Kidney tubule cell (primary cell): ENCODE data around the gene PIM3.

Experiments
- DNase-seq: peaks from one replicate; pipeline ENCODE4 v3.0.0-alpha.2; 2018; ENCODE audit warnings: low spot score

PIM3 gene

DNA sequence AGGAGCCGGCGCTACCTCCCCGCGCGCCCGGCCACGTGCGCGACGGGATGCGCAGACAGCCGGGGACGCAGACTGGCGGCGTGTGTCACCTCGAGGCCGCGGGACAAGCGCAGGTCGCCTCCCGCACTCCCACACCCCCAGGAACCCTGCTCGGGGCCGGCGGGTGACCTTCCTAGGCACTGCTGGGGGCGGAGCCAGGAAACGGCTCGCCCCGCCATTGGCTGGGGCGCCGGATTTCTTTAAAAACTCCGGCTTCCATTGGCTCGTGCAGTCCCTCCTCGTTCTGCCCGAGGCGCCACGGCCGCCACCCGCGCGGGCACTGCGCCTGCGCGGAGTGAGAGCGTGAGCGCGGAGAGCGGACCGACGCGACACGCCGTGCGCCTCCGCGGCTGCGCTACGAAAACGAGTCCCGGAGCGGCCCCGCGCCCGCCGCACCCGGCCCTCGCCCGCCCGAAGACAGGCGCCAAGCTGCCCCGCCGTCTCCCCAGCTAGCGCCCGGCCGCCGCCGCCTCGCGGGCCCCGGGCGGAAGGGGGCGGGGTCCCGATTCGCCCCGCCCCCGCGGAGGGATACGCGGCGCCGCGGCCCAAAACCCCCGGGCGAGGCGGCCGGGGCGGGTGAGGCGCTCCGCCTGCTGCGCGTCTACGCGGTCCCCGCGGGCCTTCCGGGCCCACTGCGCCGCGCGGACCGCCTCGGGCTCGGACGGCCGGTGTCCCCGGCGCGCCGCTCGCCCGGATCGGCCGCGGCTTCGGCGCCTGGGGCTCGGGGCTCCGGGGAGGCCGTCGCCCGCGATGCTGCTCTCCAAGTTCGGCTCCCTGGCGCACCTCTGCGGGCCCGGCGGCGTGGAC lies at the start of gene PIM3:
TSS of gene PIM3 (plus strand) at position 614 of the 846 bp plus-strand sequence. CDS start at position 790, 176 bp downstream.
- peak; percentile 98 for DNase-seq

DNA sequence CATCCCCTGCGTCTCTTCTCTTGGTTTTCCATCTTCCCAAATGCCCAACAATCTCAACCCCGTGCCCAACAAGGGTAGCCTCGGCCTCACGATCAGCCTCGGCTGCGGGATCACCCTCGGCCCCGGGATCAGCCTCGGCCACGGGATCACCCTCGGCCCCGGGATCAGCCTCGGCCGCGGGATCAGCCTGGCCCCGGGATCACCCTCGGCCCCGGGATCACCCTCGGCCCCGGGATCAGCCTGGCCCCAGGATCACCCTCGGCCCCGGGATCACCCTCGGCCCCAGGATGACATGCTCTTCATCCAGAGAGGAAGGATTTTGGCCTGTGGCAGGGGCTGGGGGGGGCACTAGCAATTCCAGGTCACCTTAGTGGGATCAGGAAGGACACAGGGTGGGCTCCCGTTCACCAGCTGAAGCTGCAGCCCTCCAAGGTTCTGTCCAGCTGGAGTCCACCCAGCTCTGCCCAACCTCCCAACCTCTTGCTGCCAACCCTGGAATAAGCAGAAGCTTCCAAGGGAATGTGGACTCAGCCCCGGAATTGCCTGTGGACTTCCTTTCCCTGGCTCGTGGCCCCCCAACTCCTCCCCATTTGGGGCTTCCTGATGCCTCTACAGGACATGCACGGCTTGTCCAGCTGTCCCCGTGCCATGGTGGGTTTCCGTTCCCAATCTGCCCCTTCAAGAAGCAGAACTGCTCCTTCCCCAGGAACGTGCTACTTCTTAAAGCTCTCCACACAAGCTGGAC lies 48.5 kb upstream of the PIM3 start:
- no peak for DNase-seq

DNA sequence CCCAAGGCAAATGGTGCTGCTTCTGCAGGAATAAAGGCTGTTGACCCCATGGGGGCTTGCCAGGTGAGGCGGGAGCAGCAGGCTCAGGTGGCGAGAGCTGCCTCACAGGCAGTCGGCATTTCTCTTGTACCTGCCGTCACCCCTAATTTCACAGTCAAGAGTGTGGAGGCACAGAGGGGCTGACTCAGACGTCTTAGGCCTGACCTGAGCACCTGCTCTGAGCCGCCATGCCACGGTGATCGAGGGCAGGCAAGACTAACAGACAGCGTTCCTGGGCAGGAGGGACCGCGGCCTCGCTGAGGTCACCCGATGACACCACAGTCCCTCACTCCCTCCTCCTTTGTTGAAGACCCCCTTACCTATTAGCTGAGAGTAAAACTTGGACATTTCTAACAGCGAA lies 47.5 kb upstream of the PIM3 start:
- DNase-seq, result no peak

DNA sequence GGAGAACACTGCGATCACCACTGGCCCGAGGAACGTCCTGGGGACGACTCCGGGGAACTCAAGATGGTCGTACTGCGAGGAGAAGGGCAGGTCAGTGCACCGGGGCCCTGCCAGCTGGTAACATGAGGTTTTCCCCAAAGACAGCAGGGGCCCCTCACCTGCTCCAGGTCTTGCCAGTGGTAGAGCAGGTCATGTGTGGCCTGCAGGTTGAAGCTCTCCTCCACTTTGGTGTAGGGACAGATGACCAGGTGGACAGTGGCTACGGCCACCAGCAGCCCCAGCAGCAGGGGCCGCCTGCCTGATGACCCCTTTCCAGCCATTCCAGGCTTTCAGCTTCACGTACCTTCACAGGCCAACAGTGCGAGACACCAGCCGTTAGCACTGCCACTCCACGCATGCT lies 47.1 kb upstream of the PIM3 start:
- DNase-seq, result no peak

DNA sequence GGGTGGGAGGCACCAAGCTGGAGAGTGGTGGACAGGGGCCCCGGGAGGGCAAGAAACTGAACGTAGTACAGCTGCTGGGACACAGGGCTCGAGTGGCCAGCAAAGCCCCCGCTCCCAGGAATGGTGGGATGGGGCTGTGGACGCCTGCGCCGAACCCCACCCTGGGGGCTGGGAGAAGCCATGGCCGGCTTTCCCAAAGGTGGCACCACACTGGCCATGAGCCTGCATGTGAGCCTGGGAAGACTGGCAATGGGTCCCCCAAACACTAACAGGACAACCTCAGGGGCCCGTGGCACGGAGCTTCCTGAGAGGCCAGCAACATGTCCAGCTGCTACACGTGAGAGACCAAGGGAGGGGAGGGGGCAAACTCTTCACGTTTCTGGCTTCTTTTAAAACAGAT lies 46.3 kb upstream of the PIM3 start:
- no peak for DNase-seq

DNA sequence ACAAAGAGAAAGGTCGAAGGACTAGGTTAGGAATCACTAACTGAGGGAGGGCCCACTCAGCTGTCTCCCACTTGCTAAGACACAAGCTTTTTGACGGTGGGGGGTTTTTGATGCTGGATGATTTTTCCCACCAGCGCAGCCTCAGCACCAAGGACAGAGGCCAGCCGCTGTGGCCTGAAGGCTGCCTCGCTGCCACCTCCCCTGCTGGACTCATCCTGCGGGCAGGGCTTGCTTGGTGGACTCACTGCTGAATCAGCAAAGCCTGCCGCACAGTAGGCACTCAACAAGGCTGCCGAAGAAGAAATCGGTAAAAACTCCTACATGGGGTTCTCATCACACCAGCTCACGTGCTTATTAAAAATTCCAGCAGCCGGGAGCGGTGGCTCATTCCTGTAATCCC lies 45.0 kb upstream of the PIM3 start:
- no peak for DNase-seq

DNA sequence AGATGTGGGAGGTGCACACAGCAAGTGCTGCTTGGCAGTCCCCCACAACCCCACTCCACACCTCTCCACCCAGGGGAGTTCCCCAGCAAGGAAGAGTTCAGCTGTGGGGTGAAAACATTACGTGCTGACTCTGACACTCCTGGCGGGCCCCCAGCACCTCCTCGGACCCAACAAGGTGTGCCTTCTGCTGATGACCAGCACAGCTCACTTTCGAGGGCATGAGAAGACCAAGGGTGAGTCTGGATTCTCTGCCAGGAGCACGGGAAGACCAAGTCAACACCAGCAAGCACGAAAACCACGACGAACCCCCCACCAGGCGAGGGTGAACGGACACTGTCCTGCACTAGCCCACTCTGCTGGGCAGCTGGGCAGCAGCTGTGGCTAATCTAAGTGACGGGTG lies 43.7 kb upstream of the PIM3 start:
- DNase-seq, result no peak

DNA sequence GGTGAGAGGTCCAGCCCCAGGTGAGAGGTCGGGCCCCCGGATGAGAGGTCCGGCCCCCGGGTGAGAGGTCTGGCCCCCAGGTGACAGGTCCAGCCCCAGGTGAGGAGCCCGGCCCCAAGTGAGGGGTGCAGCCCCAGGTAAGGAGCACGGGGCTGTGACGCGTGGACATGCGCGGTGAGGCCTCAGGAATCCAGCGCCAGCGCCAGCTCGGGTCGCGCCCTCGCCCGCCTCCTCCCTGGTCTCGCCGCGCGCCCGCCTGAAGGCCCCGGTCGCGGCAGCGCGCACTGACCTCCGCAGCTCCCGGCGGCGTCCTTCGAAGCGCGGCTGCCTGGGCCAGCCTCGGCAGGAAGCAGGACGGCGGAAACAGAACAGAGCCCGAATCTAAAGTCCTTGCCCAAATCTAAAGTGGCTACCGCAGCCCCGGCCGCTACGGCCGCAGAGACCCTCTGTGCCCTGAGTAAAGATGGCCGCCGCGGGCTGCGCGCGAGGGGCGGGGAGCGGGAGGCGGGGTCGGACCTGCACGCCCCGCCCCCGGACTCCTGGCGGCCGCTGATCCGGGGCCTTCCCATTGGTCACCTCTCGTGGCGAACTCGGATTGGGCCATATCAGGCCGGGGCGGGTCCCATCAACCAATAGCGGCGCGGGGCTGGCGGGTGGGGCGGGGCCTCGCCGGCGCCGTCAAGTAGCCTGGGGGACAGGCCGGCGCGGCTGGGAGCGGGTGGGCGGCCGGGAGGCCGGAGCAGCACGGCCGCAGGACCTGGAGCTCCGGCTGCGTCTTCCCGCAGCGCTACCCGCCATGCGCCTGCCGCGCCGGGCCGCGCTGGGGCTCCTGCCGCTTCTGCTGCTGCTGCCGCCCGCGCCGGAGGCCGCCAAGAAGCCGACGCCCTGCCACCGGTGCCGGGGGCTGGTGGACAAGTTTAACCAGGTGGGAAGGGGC lies 42.3 kb upstream of the PIM3 start, which contains the start of the genes ALG12 and CRELD2:
TSS of gene ALG12 (minus strand) at position 465 of the 937 bp plus-strand sequence. CDS start 4,673 bp downstream, outside the sequence.
TSS of gene CRELD2 (plus strand) at position 661 of the 937 bp plus-strand sequence. CDS start at position 797, 136 bp downstream.
- DNase-seq, result peak; percentile 97

DNA sequence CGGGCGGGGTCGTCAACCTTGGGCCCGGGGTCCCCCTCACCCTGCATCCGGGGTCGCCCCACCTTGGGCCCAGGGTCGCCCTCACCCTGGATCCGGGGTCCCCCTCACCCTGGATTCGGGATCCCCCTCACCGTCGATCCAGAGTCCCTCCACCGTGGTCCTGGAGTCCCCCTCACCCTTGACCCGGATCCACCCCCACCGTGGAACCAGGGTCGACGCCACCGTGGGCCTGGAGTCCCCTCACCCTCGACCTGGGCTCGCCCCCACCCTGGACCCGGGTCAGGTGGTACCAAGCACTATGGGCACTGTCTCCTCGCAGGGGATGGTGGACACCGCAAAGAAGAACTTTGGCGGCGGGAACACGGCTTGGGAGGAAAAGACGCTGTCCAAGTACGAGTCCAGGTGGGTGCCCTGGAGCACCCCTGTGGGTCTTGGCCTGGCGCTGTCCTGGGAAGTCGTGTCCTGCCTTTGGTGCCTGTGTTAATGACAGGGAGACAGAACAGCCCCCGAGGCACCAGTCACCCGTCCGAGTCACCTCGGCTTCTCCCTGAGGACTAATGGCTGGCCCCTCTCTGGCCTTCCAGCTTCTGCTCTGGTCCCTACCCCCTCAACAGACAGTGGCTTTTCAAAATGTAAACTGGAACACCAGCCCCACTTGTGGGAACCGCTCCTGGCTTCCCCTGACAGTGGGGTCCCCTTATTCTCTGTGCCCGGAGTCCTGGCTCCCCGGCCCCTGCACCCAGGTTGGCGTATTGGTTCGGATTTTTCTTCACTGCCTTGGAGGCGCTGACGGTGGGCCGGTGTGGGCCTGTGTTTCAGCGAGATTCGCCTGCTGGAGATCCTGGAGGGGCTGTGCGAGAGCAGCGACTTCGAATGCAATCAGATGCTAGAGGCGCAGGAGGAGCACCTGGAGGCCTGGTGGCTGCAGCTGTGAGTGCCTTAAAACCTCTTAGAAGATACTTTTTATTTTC lies 41.4 kb upstream of the PIM3 start:
- DNase-seq, result no peak

DNA sequence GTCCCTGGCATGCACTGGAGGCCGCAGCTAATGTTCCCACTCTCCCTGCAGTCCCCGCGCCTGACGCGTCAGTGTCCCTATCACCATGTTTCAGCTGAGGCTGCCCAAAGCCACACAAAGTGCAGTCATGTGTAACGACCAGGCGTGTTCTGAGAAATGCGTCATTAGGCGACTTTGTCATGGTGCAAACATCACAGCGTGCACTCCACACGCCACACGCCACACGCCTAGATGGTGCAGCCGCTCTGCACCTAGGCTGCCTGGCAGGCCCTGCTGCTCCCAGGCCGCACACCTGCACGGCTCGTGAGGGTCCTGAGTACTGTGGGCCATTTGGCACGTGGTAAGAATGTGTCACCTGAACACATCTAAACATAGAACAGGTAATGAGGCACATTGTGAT lies 39.7 kb upstream of the PIM3 start:
- DNase-seq, result no peak

DNA sequence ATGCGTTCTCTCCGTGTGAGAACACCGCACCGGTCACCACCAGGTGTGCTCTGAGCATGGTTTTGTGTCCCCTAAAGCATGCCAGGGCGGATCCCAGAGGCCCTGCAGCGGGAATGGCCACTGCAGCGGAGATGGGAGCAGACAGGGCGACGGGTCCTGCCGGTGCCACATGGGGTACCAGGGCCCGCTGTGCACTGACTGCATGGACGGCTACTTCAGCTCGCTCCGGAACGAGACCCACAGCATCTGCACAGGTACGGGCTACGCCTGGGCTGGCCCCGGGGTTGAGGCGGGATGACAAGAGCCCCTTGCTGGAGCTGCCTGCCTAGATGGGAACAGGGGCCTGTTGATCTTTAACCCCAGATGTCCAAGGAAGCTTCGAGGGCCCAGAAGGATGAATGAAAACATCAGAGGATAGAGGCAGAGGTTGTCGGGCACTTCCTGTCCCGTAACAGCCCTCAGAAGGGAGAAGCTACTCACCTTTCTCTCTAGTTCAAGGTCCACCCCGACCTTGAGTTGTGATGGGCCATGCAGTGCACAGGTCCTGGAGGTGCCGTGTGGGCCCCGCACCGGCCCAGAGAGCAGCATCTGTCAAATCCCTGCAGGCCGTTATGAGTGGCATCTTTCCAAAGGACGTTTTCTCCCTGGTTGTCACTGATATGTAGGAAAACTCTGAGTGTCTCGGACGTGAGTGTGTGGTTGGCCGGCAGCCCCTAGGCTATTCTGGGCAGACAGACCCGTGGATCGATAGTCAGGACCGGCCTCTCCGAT lies 38.9 kb upstream of the PIM3 start:
- DNase-seq, result no peak

DNA sequence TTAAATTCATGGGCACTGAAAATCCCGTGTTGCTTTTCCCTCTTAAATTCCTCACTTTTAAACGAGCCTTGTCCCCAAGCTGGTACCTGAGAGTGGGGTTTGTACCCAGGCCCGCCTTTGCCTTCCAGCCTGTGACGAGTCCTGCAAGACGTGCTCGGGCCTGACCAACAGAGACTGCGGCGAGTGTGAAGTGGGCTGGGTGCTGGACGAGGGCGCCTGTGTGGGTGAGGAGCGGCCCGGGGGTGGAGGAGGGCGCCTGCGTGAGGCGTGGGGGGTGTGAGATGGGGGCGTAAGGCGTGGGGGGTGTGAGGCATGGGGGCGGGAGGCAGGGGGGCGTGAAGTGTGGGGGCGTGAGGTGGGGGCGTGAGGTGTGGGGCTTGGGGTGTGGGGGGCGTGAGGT lies 38.1 kb upstream of the PIM3 start:
- no peak for DNase-seq

DNA sequence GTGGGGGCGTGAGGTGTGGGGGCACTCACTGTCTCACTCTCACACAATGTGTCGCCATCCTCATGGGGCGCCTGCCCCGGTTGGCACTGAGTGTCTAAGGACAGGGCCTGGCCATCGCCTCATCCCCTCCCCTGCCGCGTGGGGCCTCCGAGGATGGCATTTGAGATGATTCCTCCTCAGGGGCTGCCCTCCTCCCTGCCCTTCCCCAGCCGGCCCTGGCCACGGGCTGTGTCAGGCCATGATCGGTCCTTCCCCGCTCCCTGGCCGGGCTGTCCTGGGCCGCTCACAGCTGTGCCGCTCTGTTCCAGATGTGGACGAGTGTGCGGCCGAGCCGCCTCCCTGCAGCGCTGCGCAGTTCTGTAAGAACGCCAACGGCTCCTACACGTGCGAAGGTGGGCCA lies 37.6 kb upstream of the PIM3 start:
- no peak for DNase-seq

DNA sequence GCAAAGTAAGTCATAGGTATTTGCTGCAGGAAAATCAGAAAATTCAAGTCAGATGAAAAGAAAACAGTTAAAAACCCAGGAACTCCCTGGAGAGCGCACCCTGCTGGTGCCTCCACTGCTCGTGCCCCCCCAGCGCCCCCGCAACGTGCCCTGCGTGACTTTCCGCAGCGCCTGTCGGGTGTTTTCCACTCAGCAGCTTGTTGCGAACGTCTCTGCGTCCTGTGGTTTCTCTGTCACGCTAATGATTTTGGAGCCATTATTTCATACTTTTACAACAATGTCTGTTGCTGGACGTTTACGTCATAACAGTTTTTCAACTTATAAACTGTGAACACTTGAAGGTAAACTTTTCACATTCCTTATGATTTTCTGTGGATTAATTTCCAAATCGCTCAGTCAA lies 37.1 kb upstream of the PIM3 start:
- no peak for DNase-seq

DNA sequence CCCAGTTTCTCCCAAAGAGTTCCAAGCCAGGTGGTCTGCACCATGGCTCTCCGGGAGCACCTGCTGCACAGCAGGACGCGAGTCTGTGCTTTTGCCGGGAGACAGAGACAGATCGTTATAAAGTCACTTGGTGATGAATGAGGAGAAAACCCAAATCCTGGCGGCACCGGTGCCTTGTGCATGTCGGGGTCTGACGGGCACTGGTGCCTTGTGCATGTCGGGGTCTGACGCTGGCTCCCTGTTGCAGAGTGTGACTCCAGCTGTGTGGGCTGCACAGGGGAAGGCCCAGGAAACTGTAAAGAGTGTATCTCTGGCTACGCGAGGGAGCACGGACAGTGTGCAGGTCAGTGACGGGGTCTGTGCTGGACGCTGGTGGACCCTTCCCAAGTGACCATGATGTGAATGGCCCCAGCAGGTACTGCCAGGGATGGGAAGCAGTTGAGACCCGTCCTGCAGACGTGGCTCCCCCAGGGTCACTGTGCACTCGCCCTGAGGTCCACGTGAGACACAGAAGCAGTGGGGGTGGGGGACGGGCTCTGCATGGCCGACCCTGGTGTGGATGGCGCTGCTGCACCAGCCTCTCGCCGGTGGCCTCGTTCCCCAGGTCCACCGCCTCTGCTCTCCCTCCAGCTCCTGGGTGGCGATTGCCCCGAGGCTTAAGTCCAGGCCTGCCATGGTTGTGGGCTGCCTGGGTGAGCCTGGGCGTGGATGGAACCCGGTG lies 36.3 kb upstream of the PIM3 start:
- no peak for DNase-seq

DNA sequence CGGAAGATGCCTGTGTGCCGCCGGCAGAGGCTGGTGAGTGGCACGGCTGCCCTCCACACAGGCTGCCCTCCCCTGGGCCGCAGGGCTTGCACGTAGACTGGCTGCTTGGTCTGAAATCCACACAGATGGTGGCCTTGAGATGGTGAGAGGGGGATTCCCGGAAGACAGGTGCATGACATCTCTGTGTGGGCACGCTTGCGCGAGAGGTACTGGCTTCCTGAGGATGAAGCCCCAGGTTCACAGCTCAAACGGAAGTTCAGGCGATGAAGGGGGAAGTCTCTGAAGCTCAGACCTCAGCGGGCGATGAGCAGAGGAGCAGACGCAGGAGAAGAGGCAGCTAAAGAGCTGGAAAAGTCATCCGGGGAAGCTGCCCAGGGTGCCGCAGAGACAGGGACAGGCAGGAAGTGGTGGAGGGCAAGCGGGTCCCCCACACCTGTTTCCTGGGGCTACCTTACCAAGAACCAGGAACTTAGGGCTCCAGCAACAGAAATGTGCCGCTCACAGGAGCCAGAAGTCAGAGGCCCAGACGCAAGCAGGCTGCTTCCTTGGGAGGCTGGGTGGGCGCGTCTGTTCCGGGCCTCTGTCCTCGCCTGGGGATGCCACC lies 34.9 kb upstream of the PIM3 start:
- no peak for DNase-seq

DNA sequence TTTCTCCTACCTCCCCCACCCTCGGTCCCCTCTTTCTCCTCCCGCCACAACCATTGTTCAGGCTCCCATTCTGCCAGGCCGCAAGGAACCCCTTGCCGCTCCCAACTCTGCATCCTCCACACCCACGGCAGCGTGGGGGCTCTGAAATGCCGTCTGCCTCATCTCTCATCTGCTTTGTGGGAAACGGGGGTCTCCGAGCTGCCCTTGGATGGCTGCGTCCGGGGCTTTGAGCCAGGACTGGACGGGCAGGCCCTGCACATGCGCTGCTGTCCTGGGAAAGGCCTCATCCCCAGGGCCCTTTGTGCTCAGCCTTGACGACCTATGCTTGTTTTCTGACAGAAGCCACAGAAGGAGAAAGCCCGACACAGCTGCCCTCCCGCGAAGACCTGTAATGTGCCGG lies 33.7 kb upstream of the PIM3 start:
- no peak for DNase-seq

DNA sequence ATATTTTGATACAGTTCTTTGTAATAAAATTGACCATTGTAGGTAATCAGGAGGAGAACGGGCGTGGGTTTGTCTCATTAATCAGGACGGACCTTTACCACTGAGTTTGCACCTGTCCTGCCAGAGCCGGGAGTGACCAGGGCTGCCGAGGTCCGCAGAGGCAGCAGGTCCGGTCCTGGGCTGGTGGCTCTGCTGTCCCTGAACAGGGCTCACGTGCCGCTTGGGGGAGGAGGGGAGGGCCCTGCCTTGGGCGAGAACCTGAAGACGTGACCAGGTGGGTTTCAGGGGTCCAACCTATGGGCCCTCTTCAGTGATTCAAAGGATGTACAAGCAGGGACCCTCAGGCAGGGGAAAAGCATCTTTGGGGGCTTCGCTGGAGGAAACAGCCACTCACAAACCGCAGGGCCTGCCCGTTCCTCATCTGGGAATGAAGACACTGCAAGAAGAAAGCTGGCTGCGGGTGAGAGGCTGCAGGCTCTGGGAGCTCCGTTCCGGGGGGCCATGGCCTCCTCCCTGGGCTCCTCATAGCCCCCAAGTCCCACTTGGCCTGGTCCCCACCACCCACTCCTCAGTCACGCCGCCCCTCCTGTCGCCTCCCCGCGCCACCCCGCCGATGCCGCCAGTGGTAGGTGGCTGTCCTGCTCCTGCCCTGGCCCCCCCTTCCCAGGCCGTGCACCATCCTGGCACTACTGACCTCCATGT lies 32.9 kb upstream of the PIM3 start:
- no peak for DNase-seq

DNA sequence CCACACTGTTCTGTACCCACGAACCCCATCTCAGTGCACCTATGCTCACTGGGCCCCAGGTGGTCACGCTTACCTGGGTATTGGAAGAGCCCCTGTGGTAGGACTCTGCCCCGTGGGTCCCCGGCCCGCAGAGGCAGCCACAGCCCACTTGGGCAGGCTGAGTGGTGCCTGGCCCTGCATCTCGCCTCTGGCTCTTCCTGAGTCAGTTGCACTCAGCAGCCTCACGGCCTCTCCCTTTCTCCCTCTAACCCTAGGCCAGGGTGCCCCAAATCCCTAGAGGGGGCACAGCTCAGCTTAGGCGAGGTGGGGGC lies 32.4 kb upstream of the PIM3 start:
- no peak for DNase-seq
